ENCODE results near the gene DAPK1.

DAPK1 gene

DNA sequence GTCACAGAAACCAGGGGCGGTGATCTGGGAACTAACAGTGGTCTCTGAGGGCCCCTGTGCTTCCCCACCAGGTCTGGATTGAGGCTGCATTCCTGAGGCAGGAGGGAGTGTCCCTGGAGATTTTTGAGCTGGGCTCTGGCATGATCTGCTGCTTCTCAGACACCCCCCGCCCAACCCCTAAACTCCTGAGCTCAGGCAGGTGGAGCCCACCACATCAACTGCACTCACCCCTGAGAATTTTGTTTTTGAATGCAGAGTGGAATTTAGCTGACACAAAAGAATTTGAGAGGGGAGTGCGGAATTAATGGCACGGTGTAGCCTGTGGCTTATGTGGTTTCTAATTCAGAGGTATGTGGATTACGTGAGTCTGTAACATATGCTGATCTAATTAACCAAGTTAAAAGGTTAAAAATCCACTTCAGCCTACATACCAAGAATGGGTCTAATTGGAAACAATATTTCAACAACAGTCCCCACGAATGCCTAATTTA lies 204.3 kb downstream of the DAPK1 start:
- Histone ChIP-seq H3K27me3 (replicated peaks; ENCODE audit: insufficient read depth, low read length) (no peaks in the 10 kb centered on the region), H3K79me2 (ENCODE audit: low read length) (no peaks in the 10 kb centered on the region), H3K9ac (ENCODE audit: low read length) (no peak overlapping the region), H3F3A (ENCODE audit: insufficient read depth, low read length) (no peaks in the 10 kb centered on the region), H3K4me1 (ENCODE audit: low read length) (no peaks in the 10 kb centered on the region), H3K9me2 (replicated peaks; ENCODE audit: insufficient read depth, low read length) (no peaks in the 10 kb centered on the region), H4K20me1 (ENCODE audit: insufficient read depth, low read length) (no peaks in the 10 kb centered on the region), H3K9me3 (replicated peaks; ENCODE audit: insufficient read depth, low read length) (no peaks in the 10 kb centered on the region), H2AFZ (ENCODE audit: low read length) (no peak overlapping the region), H3K36me3 (replicated peaks; ENCODE audit: insufficient read depth, low read length) (0 out of 2 replicates have a peak, but pooled peaks cover 7% of the 10 kb centered on the region), H3K4me3 (ENCODE audit: low read length) (no peak overlapping the region), H3K4me2 (ENCODE audit: low read depth, low read length) (no peak overlapping the region), H3K27ac (ENCODE audit: low read length) (no peak overlapping the region)
- TF ChIP-seq, protein P1, sequence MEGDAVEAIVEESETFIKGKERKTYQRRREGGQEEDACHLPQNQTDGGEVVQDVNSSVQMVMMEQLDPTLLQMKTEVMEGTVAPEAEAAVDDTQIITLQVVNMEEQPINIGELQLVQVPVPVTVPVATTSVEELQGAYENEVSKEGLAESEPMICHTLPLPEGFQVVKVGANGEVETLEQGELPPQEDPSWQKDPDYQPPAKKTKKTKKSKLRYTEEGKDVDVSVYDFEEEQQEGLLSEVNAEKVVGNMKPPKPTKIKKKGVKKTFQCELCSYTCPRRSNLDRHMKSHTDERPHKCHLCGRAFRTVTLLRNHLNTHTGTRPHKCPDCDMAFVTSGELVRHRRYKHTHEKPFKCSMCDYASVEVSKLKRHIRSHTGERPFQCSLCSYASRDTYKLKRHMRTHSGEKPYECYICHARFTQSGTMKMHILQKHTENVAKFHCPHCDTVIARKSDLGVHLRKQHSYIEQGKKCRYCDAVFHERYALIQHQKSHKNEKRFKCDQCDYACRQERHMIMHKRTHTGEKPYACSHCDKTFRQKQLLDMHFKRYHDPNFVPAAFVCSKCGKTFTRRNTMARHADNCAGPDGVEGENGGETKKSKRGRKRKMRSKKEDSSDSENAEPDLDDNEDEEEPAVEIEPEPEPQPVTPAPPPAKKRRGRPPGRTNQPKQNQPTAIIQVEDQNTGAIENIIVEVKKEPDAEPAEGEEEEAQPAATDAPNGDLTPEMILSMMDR (IDR thresholded peaks at IDR 0.05; ENCODE audit: low read length) = no peak
- TF ChIP-seq EZH2phosphoT487 (IDR thresholded peaks at IDR 0.05; ENCODE audit: low read length) (no peak), EZH2 (optimal IDR thresholded peaks at IDR 0.05; ENCODE audit: low read depth, low read length) (no peak)
- no peak for DNase-seq

DNA sequence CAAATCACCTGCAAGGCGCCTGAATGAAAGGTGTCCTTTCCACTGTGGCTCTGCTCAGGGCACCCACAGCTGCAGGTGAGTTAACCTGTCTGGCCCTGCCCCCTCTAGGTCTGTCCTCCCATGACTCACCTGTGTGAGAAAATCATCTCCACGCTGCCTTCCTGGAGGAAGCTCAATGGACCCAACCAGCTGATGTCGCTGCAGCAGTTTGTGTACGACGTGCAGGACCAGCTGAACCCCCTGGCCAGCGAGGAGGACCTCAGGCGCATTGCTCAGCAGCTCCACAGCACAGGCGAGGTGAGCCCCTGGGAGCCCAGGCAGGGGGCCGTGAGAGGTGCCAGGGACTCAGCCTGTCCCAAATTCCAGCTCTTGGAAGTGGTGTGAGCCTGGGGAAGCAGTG lies 205.3 kb downstream of the DAPK1 start:
- TF ChIP-seq, protein P1 (IDR thresholded peaks at IDR 0.05; ENCODE audit: low read length) = no peak
- TF ChIP-seq EZH2 (optimal IDR thresholded peaks at IDR 0.05; ENCODE audit: low read depth, low read length) (no peak), EZH2phosphoT487 (IDR thresholded peaks at IDR 0.05; ENCODE audit: low read length) (no peak)
- no peak for DNase-seq

DNA sequence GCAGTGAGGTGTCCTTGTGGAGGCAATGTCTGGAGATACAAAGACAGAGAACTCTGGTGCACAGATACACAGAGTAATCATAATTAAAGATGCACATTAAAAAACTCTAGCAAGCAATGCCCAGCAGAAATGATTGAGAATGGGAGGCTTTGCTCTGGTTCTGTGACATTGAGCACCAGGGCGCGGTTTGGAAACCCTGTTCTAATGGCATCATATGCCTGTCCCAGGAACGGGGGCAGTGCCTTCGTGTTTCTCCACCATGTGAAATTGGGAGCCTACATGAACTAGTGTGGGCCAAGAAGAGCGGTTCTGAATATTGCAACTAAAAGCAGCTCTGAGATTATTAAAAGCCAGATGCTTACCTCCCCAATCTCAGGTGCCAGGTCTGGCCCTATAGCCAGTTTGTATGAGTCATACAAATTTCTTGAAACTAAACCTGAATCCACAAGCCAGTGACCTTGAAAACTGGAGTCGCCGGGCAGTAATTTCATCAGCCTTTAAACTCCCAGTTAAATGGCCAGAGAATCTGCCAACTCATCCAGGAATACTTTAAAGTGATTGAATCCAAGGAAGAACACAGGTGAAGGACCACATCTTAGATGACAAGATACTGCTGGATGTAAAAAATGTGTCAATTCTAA lies 206.1 kb downstream of the DAPK1 start:
- Histone ChIP-seq H3K4me1 (ENCODE audit: low read length) (no peaks in the 10 kb centered on the region), H4K20me1 (ENCODE audit: insufficient read depth, low read length) (no peaks in the 10 kb centered on the region), H3F3A (ENCODE audit: insufficient read depth, low read length) (no peaks in the 10 kb centered on the region), H3K4me3 (ENCODE audit: low read length) (no peak overlapping the region), H3K9me3 (replicated peaks; ENCODE audit: insufficient read depth, low read length) (no peaks in the 10 kb centered on the region), H2AFZ (ENCODE audit: low read length) (no peak overlapping the region), H3K9me2 (replicated peaks; ENCODE audit: insufficient read depth, low read length) (no peaks in the 10 kb centered on the region), H3K79me2 (ENCODE audit: low read length) (no peaks in the 10 kb centered on the region), H3K27me3 (replicated peaks; ENCODE audit: insufficient read depth, low read length) (no peaks in the 10 kb centered on the region), H3K36me3 (replicated peaks; ENCODE audit: insufficient read depth, low read length) (0 out of 2 replicates have a peak, but pooled peaks cover 7% of the 10 kb centered on the region), H3K27ac (ENCODE audit: low read length) (no peak overlapping the region), H3K9ac (ENCODE audit: low read length) (no peak overlapping the region), H3K4me2 (ENCODE audit: low read depth, low read length) (no peak overlapping the region)
- TF ChIP-seq EZH2 (optimal IDR thresholded peaks at IDR 0.05; ENCODE audit: low read depth, low read length) (no peak), EZH2phosphoT487 (IDR thresholded peaks at IDR 0.05; ENCODE audit: low read length) (no peak)
- TF ChIP-seq, protein P1 (IDR thresholded peaks at IDR 0.05; ENCODE audit: low read length) = no peak
- DNase-seq = no peak

More for the DNA sequence above, 205.3 kb downstream of the DAPK1 start:
- H3K4me2 ChIP-seq (ENCODE audit: low read depth, low read length) = no peak overlapping the region
- H4K20me1 ChIP-seq (ENCODE audit: insufficient read depth, low read length) = no peaks in the 10 kb centered on the region
- no peak overlapping the region for H3K9ac ChIP-seq (ENCODE audit: low read length)
- no peaks in the 10 kb centered on the region for H3F3A ChIP-seq (ENCODE audit: insufficient read depth, low read length)
- H3K9me3 ChIP-seq (replicated peaks; ENCODE audit: insufficient read depth, low read length) = no peaks in the 10 kb centered on the region
- no peak overlapping the region for H2AFZ ChIP-seq (ENCODE audit: low read length)
- H3K4me1 ChIP-seq (ENCODE audit: low read length) = no peaks in the 10 kb centered on the region
- no peak overlapping the region for H3K27ac ChIP-seq (ENCODE audit: low read length)
- H3K27me3 ChIP-seq (replicated peaks; ENCODE audit: insufficient read depth, low read length) = no peaks in the 10 kb centered on the region
- H3K4me3 ChIP-seq (ENCODE audit: low read length) = no peak overlapping the region
- 0 out of 2 replicates have a peak, but pooled peaks cover 7% of the 10 kb centered on the region for H3K36me3 ChIP-seq (replicated peaks; ENCODE audit: insufficient read depth, low read length)
- H3K9me2 ChIP-seq (replicated peaks; ENCODE audit: insufficient read depth, low read length) = no peaks in the 10 kb centered on the region
- H3K79me2 ChIP-seq (ENCODE audit: low read length) = no peaks in the 10 kb centered on the region
